Parietal lobe (tissue), 1 donor: ENCODE measurements around the gene PTCD1. TPM values are rescaled to one million over a fixed set of nuclear protein-coding genes. Genes with fewer than 3 reads are reported as not detected.

ENCODE experiments used
- total RNA-seq: library from RNA; depleted of rRNA; stranded (reverse); fragments of >200 nt; gene quantifications from one replicate; pipeline ENCODE4 v1.2.3, GENCODE V29; 2014

Gene PTCD1, protein sequence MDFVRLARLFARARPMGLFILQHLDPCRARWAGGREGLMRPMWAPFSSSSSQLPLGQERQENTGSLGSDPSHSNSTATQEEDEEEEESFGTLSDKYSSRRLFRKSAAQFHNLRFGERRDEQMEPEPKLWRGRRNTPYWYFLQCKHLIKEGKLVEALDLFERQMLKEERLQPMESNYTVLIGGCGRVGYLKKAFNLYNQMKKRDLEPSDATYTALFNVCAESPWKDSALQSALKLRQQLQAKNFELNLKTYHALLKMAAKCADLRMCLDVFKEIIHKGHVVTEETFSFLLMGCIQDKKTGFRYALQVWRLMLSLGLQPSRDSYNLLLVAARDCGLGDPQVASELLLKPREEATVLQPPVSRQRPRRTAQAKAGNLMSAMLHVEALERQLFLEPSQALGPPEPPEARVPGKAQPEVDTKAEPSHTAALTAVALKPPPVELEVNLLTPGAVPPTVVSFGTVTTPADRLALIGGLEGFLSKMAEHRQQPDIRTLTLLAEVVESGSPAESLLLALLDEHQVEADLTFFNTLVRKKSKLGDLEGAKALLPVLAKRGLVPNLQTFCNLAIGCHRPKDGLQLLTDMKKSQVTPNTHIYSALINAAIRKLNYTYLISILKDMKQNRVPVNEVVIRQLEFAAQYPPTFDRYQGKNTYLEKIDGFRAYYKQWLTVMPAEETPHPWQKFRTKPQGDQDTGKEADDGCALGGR
- 7.5 TPM for total RNA-seq

DNA sequence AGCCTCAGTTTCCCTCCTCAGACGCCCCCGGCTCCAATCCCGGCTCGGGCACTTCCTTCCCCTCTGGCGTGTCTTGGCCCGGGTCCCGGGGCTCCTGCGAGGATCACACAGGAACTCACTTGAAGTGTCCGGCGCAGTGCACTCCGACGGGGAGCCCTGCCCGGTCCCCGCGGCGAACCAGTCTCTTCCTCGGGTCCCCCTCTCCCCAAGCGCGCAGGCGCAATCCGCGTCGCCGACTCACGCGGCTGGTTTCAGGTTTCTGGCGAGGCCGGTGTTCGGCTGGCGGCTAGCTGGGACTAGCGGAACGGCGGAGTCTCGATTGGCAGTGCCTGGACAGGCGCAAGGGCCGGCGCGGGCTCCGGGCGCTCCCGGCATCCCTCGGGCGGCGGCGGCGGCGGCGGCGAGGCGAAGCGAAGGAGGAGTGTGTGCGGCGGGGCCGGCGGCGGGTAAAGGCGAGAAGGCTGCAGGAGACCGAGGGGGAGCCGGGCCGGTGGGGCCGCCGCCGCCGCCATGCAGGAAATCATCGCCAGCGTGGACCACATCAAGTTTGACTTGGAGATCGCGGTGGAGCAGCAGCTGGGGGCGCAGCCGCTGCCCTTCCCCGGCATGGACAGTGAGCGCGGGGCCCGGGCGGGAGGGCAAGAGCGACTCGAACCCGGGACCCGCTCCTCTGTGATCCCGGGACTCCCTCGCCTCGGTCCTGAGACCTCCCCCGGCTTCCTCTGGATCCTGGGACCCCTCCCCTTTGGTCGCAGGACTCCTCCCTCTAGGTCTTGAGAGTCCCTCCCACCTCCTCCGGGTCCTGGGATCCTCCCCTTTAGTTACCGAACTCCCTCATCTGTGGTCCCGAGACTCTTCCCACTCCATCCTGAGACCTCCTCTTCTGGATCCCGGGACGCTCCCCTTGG is at the start of gene PTCD1, which contains the start of gene CPSF4:
Gene PTCD1 (minus strand): TSS at position 226 of the 908 bp plus-strand sequence. CDS start 3,556 bp downstream, outside the sequence.
Gene CPSF4 (plus strand): TSS at position 371 of the 908 bp plus-strand sequence. CDS start 140 bp downstream, at position 511.

GRCh38 chr7:99472561-99473314 is 34.1 kb upstream of the PTCD1 start, which contains the start of gene ZNF789:
ZNF789 (plus strand) TSS chr7:99472890; CDS start chr7:99476457, 3,567 bp downstream.

GRCh38 chr7:99408379-99409191 is 30.0 kb downstream of the PTCD1 start, which contains the start of the genes BUD31 and PDAP1:
BUD31 (plus strand) TSS chr7:99408969; CDS start chr7:99411093, 2,124 bp downstream.
PDAP1 (minus strand) TSS chr7:99408597; CDS start chr7:99408548, 49 bp downstream.

GRCh38 chr7:99374111-99375064 is 64.2 kb downstream of the PTCD1 start, which contains the start of gene ARPC1B:
ARPC1B (plus strand) TSS chr7:99374730; CDS start chr7:99385715, 10,985 bp downstream.

Other genes starting within 250 kb of the PTCD1 start
- not detected for gene KPNA7, start 230.7 kb downstream of the PTCD1 start, total RNA-seq
- gene MYH16, start 166.0 kb downstream of the PTCD1 start, total RNA-seq = not detected
- 81.1 TPM for gene ARPC1A, start 112.9 kb downstream of the PTCD1 start, total RNA-seq
- gene ARPC1B, start 64.1 kb downstream of the PTCD1 start, total RNA-seq = 7.2 TPM
- 23.5 TPM for gene PDAP1, start 30.2 kb downstream of the PTCD1 start, total RNA-seq
- gene BUD31, start 29.8 kb downstream of the PTCD1 start, total RNA-seq = 43.2 TPM
- 59.2 TPM for gene CPSF4, start 145 bp upstream of the PTCD1 start, total RNA-seq
- gene ATP5MF, start 27.4 kb upstream of the PTCD1 start, total RNA-seq = 187 TPM
- gene ZNF789, start 34.1 kb upstream of the PTCD1 start, total RNA-seq = 40.7 TPM
- gene ZNF394, start 61.5 kb upstream of the PTCD1 start, total RNA-seq = 24.1 TPM
- gene ZKSCAN5, start 65.9 kb upstream of the PTCD1 start, total RNA-seq = 31.3 TPM
- gene FAM200A, start 113.3 kb upstream of the PTCD1 start, total RNA-seq = 17.2 TPM
- 136 TPM for gene ZNF655, start 119.8 kb upstream of the PTCD1 start, total RNA-seq
- not detected for gene TMEM225B, start 159.5 kb upstream of the PTCD1 start, total RNA-seq
- gene ZSCAN25, start 178.1 kb upstream of the PTCD1 start, total RNA-seq = 33.8 TPM
- gene CYP3A5, start 241.2 kb upstream of the PTCD1 start, total RNA-seq = 0.63 TPM